ENCODE data around the gene PIEZO2.

Gene PIEZO2

GRCh38 chr18:10690035-10690329 is 459.4 kb downstream of the PIEZO2 start:
- no peak for TF ChIP-seq EZH2 (IDR thresholded peaks at IDR 0.05; ENCODE audit: borderline replicate concordance, low read length)
- no peak for TF ChIP-seq CTCF (IDR thresholded peaks at IDR 0.05; ENCODE audit: low read length)
- Histone ChIP-seq H2AFZ (ENCODE audit: low read length) (no peak overlapping the region), H3K27ac (ENCODE audit: low read depth, low read length, poor library complexity, severe bottlenecking) (no peak overlapping the region), H3K27me3 (ENCODE audit: insufficient read depth, low read length) (no peaks in the 10 kb centered on the region; the same call in 1 of the 2 replicates), H4K20me1 (ENCODE audit: insufficient read depth, low read length) (no peaks in the 10 kb centered on the region), H3K9me3 (ENCODE audit: low read length) (no peaks in the 10 kb centered on the region), H3K9me2 (ENCODE audit: low read depth, low read length) (no peaks in the 10 kb centered on the region), H3K9ac (ENCODE audit: low read length) (no peak overlapping the region), H3K4me2 (ENCODE audit: low read length) (no peak overlapping the region), H3K79me2 (ENCODE audit: insufficient read depth, low read length) (no peaks in the 10 kb centered on the region), H3K4me1 (ENCODE audit: insufficient read depth, low read length, severe bottlenecking) (no peaks in the 10 kb centered on the region), H3K36me3 (ENCODE audit: insufficient read depth, low read length) (no peaks in the 10 kb centered on the region), H3K4me3 (ENCODE audit: low read depth, low read length, poor library complexity, severe bottlenecking) (no peak overlapping the region), H3F3A (ENCODE audit: insufficient read depth, low read length) (no peaks in the 10 kb centered on the region)

- no peak overlapping the region for H3K9ac ChIP-seq (ENCODE audit: low read length)
- H3K79me2 ChIP-seq (ENCODE audit: insufficient read depth, low read length) = no peaks in the 10 kb centered on the region
- no peak overlapping the region for H3K4me3 ChIP-seq (ENCODE audit: low read depth, low read length, poor library complexity, severe bottlenecking)
- no peak overlapping the region for H3K27ac ChIP-seq (ENCODE audit: low read depth, low read length, poor library complexity, severe bottlenecking)
- no peaks in the 10 kb centered on the region for H3K4me1 ChIP-seq (ENCODE audit: insufficient read depth, low read length, severe bottlenecking)
- H3K27me3 ChIP-seq (ENCODE audit: insufficient read depth, low read length) = no peaks in the 10 kb centered on the region; the same call in 1 of the 2 replicates
- H3F3A ChIP-seq (ENCODE audit: insufficient read depth, low read length) = no peaks in the 10 kb centered on the region
- H2AFZ ChIP-seq (ENCODE audit: low read length) = no peak overlapping the region
- no peak for TF ChIP-seq EZH2 (IDR thresholded peaks at IDR 0.05; ENCODE audit: borderline replicate concordance, low read length)
- no peak for TF ChIP-seq CTCF (IDR thresholded peaks at IDR 0.05; ENCODE audit: low read length)
- H3K4me2 ChIP-seq (ENCODE audit: low read length) = no peak overlapping the region
- no peaks in the 10 kb centered on the region for H3K9me3 ChIP-seq (ENCODE audit: low read length)
- H3K9me2 ChIP-seq (ENCODE audit: low read depth, low read length) = no peaks in the 10 kb centered on the region
- H4K20me1 ChIP-seq (ENCODE audit: insufficient read depth, low read length) = no peaks in the 10 kb centered on the region
- H3K36me3 ChIP-seq (ENCODE audit: insufficient read depth, low read length) = no peaks in the 10 kb centered on the region
These were observed 459.9 kb downstream of the PIEZO2 start for GRCh38 chr18:10689236-10690034.

GRCh38 chr18:10688766-10689165 is 460.6 kb downstream of the PIEZO2 start:
- H3K9me3 ChIP-seq (ENCODE audit: low read length) = no peaks in the 10 kb centered on the region
- no peaks in the 10 kb centered on the region; the same call in 1 of the 2 replicates for H3K27me3 ChIP-seq (ENCODE audit: insufficient read depth, low read length)
- no peaks in the 10 kb centered on the region for H3K4me1 ChIP-seq (ENCODE audit: insufficient read depth, low read length, severe bottlenecking)
- H3K79me2 ChIP-seq (ENCODE audit: insufficient read depth, low read length) = no peaks in the 10 kb centered on the region
- H2AFZ ChIP-seq (ENCODE audit: low read length) = no peak overlapping the region
- H3F3A ChIP-seq (ENCODE audit: insufficient read depth, low read length) = no peaks in the 10 kb centered on the region
- TF ChIP-seq EZH2 (IDR thresholded peaks at IDR 0.05; ENCODE audit: borderline replicate concordance, low read length) = no peak
- TF ChIP-seq CTCF (IDR thresholded peaks at IDR 0.05; ENCODE audit: low read length) = no peak
- no peak overlapping the region for H3K4me2 ChIP-seq (ENCODE audit: low read length)
- H4K20me1 ChIP-seq (ENCODE audit: insufficient read depth, low read length) = no peaks in the 10 kb centered on the region
- no peak overlapping the region for H3K27ac ChIP-seq (ENCODE audit: low read depth, low read length, poor library complexity, severe bottlenecking)
- H3K36me3 ChIP-seq (ENCODE audit: insufficient read depth, low read length) = no peaks in the 10 kb centered on the region
- no peaks in the 10 kb centered on the region for H3K9me2 ChIP-seq (ENCODE audit: low read depth, low read length)
- H3K4me3 ChIP-seq (ENCODE audit: low read depth, low read length, poor library complexity, severe bottlenecking) = no peak overlapping the region
- H3K9ac ChIP-seq (ENCODE audit: low read length) = no peak overlapping the region

Data from OCI-LY1 (cell line).